ENCODE results near the gene SLC1A3.

The SLC1A3 gene

GRCh38 chr5:36599986-36600779, 6.2 kb upstream of the SLC1A3 start:
- TF ChIP-seq, protein P1, sequence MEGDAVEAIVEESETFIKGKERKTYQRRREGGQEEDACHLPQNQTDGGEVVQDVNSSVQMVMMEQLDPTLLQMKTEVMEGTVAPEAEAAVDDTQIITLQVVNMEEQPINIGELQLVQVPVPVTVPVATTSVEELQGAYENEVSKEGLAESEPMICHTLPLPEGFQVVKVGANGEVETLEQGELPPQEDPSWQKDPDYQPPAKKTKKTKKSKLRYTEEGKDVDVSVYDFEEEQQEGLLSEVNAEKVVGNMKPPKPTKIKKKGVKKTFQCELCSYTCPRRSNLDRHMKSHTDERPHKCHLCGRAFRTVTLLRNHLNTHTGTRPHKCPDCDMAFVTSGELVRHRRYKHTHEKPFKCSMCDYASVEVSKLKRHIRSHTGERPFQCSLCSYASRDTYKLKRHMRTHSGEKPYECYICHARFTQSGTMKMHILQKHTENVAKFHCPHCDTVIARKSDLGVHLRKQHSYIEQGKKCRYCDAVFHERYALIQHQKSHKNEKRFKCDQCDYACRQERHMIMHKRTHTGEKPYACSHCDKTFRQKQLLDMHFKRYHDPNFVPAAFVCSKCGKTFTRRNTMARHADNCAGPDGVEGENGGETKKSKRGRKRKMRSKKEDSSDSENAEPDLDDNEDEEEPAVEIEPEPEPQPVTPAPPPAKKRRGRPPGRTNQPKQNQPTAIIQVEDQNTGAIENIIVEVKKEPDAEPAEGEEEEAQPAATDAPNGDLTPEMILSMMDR (IDR thresholded peaks at IDR 0.05; ENCODE audit: low read depth, low read length), result no peak
- DNase-seq (ENCODE audit: low read depth in 2 of 2), result peak; percentile 63 to 73

GRCh38 chr5:36600917-36601527, 5.4 kb upstream of the SLC1A3 start:
- no peak overlapping the region for H3K4me3 ChIP-seq (replicated peaks in 1 of 2; ENCODE audit: low read depth in 2 of 2, low read length in 2 of 2)

More at GRCh38 chr5:36599986-36600779, 6.2 kb upstream of the SLC1A3 start:
- H3K4me3 ChIP-seq (replicated peaks in 1 of 2; ENCODE audit: low read depth in 2 of 2, low read length in 2 of 2), result no peak overlapping the region

DNA sequence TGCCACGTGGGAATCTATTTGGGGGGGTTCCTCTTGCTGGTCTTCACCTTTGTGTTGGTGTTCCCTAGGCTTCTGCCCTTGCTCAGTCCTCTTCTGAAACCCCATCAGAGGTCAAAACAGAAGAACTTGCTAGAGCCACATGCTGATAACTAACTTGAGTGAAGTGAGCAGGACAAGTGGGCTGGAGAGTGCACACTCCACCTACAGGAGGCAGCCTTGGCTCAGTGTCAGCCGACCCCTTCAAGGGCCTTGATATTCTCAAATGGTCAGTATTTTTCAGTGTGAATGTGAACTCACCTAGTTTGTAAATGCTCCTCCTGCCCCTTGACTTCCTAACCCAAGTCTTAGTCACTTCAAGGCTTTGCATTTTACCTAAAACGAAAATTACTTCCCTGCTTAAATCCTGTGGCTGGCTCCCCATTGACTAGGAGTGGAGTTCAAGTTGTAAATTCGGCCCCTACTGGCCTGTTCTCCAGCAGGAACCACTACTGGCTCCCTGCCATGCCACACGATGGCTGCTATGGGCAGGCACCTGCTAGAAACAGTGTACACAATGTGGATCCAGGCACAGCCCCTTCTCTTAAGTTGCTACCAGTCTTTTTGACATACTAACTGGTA, 3.6 kb upstream of the SLC1A3 start:
- TF ChIP-seq, protein P1 (IDR thresholded peaks at IDR 0.05; ENCODE audit: low read depth, low read length), result no peak

More at GRCh38 chr5:36600917-36601527, 5.4 kb upstream of the SLC1A3 start:
- peak; percentile 46 to 64 for DNase-seq (ENCODE audit: low read depth in 2 of 2)
- TF ChIP-seq, protein P1 (IDR thresholded peaks at IDR 0.05; ENCODE audit: low read depth, low read length), result no peak

DNA sequence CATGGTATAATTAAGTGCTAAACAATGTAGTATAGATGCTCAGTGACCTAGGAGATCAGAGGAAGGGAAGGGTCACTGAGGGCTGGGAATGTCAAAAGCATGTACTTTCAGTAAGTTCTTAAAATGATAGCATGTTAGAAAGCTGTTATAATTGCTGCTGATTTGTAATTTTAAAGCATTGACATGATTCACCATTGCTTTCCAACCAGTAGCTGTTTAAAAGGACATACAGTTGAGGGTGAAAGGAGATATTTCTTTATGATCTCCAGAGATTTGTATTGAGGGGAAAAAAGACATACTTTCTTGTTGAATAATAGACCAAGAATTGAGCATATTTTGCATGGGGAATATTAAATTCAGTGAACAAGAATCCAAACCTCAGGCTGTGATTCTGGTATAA, 1.2 kb upstream of the SLC1A3 start:
- DNase-seq (ENCODE audit: low read depth in 2 of 2), result peak in 1 of 2 donors; percentile 44
- TF ChIP-seq, protein P1 (IDR thresholded peaks at IDR 0.05; ENCODE audit: low read depth, low read length), result no peak
- H3K4me3 ChIP-seq (replicated peaks in 1 of 2; ENCODE audit: low read depth in 2 of 2, low read length in 2 of 2), result no peak overlapping the region

More for the DNA sequence above, 3.6 kb upstream of the SLC1A3 start:
- no peak for DNase-seq (ENCODE audit: low read depth in 2 of 2)
- no peak overlapping the region for H3K4me3 ChIP-seq (replicated peaks in 1 of 2; ENCODE audit: low read depth in 2 of 2, low read length in 2 of 2)

GRCh38 chr5:36606036-36606427, 374 bp upstream of the SLC1A3 start:
- peak overlapping the region; percentile 51 to 59 for H3K4me3 ChIP-seq (replicated peaks in 1 of 2; ENCODE audit: low read depth in 2 of 2, low read length in 2 of 2)
- DNase-seq (ENCODE audit: low read depth in 2 of 2), result no peak
- TF ChIP-seq, protein P1 (IDR thresholded peaks at IDR 0.05; ENCODE audit: low read depth, low read length), result no peak

DNA sequence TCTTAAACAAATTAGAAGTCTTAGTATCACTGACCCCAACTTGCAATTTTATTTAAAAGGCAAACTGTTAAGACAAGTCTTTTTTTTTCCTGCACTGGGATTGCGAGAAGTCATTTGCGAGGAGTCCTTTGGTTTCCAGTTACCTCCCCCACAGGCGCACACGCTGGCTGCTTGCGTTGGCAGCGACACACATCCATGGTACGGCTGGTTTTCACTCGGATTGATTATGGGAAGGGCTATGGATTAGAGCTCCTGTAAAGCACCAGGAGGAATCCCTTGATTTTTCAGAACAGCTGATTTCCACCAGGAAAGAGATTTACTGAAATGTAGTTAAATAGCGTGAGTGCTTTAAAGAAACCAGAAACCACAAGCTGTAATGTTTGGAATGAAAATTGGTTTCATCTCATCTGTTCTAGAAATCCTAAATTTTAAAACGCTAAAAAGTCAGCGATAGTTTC, 737 bp downstream of the SLC1A3 start:
- H3K4me3 ChIP-seq (replicated peaks in 1 of 2; ENCODE audit: low read depth in 2 of 2, low read length in 2 of 2), result peak overlapping the region; percentile 51 to 59
- DNase-seq (ENCODE audit: low read depth in 2 of 2), result peak; percentile 48 to 55
- TF ChIP-seq, protein P1 (IDR thresholded peaks at IDR 0.05; ENCODE audit: low read depth, low read length), result no peak
